Hematopoietic multipotent progenitor cell (in vitro differentiated cells): ENCODE data around the gene SLC5A10. TPM values are rescaled to one million over a fixed set of nuclear protein-coding genes. Genes with fewer than 3 reads are reported as not detected.

Experiments
- small RNA-seq: library from RNA; depleted of rRNA; stranded (forward); fragments of <200 nt; gene quantifications from one replicate; pipeline ENCODE3, GENCODE V24; 2012
- total RNA-seq: library from RNA; depleted of rRNA; stranded (reverse); fragments of >200 nt; gene quantifications from one replicate; pipeline ENCODE4 v1.2.3, GENCODE V29; 2012

SLC5A10 gene
- total RNA-seq, 1 donor: 0.81 TPM

Small RNA genes within 50 kb of the gene (small RNA-seq; reads per million reads assigned to genes)
- gene AC090286.3: not detected
- gene RF00324: not detected

Other genes with a start within 250 kb of the SLC5A10 start
- under 0.01 TPM for gene FBXW10, start 208.1 kb upstream of the SLC5A10 start, total RNA-seq
- gene TVP23B, start 171.0 kb upstream of the SLC5A10 start, total RNA-seq: 12.7 TPM
- 24.0 TPM for gene PRPSAP2, start 94.0 kb upstream of the SLC5A10 start, total RNA-seq
- 12.1 TPM for gene FAM83G, start 52.6 kb downstream of the SLC5A10 start, total RNA-seq
- 22.9 TPM for gene GRAP, start 94.8 kb downstream of the SLC5A10 start, total RNA-seq
- 7.3 TPM for gene GRAPL, start 175.4 kb downstream of the SLC5A10 start, total RNA-seq